HG03432 (cell line): ENCODE results near the gene GYPB.
A peak's percentile ranks its signal among the peaks of the same experiment; 100 is the strongest.
"Not testable (repeated sequence)": the region's sequence is repeated elsewhere in the genome, so short reads cannot be mapped to it uniquely, and the experiment has no call there.

Experiments
- ATAC-seq: cut with Tn5 transposase; IDR thresholded peaks from one replicate; pipeline ENCODE4 v1.9.1; 2021; ENCODE audit warnings: mild to moderate bottlenecking, moderate library complexity; ENCODE audit not compliant: unreplicated experiment

Gene GYPB

GRCh38 chr4:144016057-144016605 is 3.0 kb downstream of the GYPB start:
- not testable (repeated sequence) for ATAC-seq

GRCh38 chr4:144014808-144015207 is 4.4 kb downstream of the GYPB start:
- no peak for ATAC-seq

- ATAC-seq: not testable (repeated sequence)
These were observed 10.6 kb downstream of the GYPB start for GRCh38 chr4:144008602-144009001.

GRCh38 chr4:144007960-144008359 is 11.2 kb downstream of the GYPB start:
- not testable (repeated sequence) for ATAC-seq

- ATAC-seq: not testable (repeated sequence)
These were observed 12.9 kb downstream of the GYPB start for GRCh38 chr4:144006200-144006803.

GRCh38 chr4:144005558-144005953 is 13.6 kb downstream of the GYPB start:
- ATAC-seq: not testable (repeated sequence)

- not testable (repeated sequence) for ATAC-seq
These were observed 14.2 kb downstream of the GYPB start for GRCh38 chr4:144004868-144005557.

GRCh38 chr4:144003890-144004265 is 15.3 kb downstream of the GYPB start:
- not testable (repeated sequence) for ATAC-seq

GRCh38 chr4:144003205-144003889 is 15.8 kb downstream of the GYPB start:
- ATAC-seq: not testable (repeated sequence)

- not testable (repeated sequence) for ATAC-seq
These were observed 18.7 kb downstream of the GYPB start for GRCh38 chr4:144000331-144000995.

GRCh38 chr4:143996193-143996592 is 23.0 kb downstream of the GYPB start:
- not testable (repeated sequence) for ATAC-seq

- ATAC-seq: not testable (repeated sequence)
These were observed 27.4 kb downstream of the GYPB start for GRCh38 chr4:143991761-143992160.

GRCh38 chr4:143990717-143991116 is 28.5 kb downstream of the GYPB start:
- ATAC-seq: not testable (repeated sequence)

- no peak for ATAC-seq
These were observed 33.0 kb downstream of the GYPB start for GRCh38 chr4:143986180-143986579.

GRCh38 chr4:143980776-143981175 is 38.4 kb downstream of the GYPB start:
- peak; percentile 72 for ATAC-seq

GRCh38 chr4:143975527-143975926 is 43.7 kb downstream of the GYPB start:
- ATAC-seq: not testable (repeated sequence)

GRCh38 chr4:143974021-143974420 is 45.2 kb downstream of the GYPB start:
- not testable (repeated sequence) for ATAC-seq

- no peak for ATAC-seq
These were observed 58.1 kb downstream of the GYPB start for GRCh38 chr4:143961075-143961474.

- not testable (repeated sequence) for ATAC-seq
These were observed 63.9 kb downstream of the GYPB start for GRCh38 chr4:143955306-143955705.

- not testable (repeated sequence) for ATAC-seq
These were observed 67.7 kb downstream of the GYPB start for GRCh38 chr4:143951458-143951972.

- not testable (repeated sequence) for ATAC-seq
These were observed 68.2 kb downstream of the GYPB start for GRCh38 chr4:143950967-143951366.
